BJ (cell line): Measurements from ENCODE around the gene CLEC1B. TPM values are rescaled to one million over a fixed set of nuclear protein-coding genes. Genes with fewer than 3 reads are reported as not detected.

Source experiments
- CTCF ChIA-PET: fragments of 350-600 bp; formaldehyde crosslinking; extraction: SDS; loops from one replicate; lab custom pipeline; 2021; ENCODE audit warnings: antibody characterized with exemption, inconsistent platforms; lab: Yijun Ruan, JAX
- POLR2A ChIA-PET: fragments of 300-600 bp; sonication (Branson Sonifier 250); formaldehyde crosslinking; extraction: SDS; loops from one replicate; lab custom pipeline; 2021; ENCODE audit warnings: antibody characterized with exemption; lab: Charles Lee
- DNase-seq: peaks from one replicate; pipeline ENCODE4 v3.0.0-alpha.2; 2011; ENCODE audit warnings: low read depth
- H3K27me3 ChIP-seq: 2 replicates; pipeline ENCODE4 v1.6.0; 2011; ENCODE audit warnings: low read length; ENCODE audit not compliant: control insufficient read depth, insufficient read depth
- H3K36me3 ChIP-seq: 2 replicates; pipeline ENCODE4 v1.5.1; 2011; ENCODE audit warnings: low read length; ENCODE audit not compliant: control insufficient read depth, insufficient read depth
- H3K4me3 ChIP-seq: 2 replicates; pipeline ENCODE4 v1.5.1; 2011; ENCODE audit warnings: low read depth, mild to moderate bottlenecking, control low read depth, low read length
- polyA plus RNA-seq: library from polyadenylated mRNA; depleted of rRNA; stranded (reverse); fragments of >200 nt; gene quantifications from 2 replicates; pipeline ENCODE4 v1.2.3, GENCODE V29; 2011
- TF ChIP-seq, protein P1 (sequence below): IDR thresholded peaks from 2 replicates; pipeline ENCODE4 v1.5.1; 2011; ENCODE audit warnings: low read depth, mild to moderate bottlenecking, control low read depth, inconsistent platforms, low read length, moderate library complexity; ENCODE audit not compliant: insufficient read depth

Gene CLEC1B
- polyA plus RNA-seq, 1 experiment = not detected

DNA sequence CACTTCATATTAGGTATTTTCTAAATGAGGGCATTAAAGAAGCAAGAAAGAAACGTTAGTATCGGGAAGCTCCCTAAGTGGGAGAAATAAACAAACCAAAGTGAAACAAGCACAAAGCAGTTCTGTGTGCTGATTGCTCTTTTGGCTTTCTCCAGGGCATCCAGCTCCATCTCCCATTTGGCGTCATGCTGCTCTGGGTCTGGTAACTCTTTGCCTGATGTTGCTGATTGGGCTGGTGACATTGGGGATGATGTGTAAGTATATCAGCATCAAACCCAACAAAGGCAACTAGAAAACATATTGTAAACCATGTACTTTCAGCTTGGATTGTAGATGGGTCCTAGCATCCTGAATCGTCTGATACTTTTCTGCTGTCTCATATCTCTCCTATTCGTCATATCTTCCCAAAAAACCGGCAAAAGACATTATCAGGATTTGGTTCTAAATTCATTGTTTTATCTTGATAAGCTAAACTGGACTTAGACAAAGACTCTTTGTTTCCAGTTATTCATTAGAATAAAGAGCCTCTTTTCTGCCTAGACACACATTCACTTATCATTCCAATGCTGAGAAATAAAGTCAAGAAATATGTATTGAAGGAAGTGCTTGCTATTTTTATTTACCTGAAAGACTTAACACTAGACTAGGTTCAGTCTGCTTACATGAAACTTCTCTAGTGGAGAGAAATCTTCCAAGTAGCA, 13.9 kb upstream of the CLEC1B start:
- no peaks in the 10 kb centered on the region for H3K36me3 ChIP-seq
- CTCF ChIA-PET = interaction anchor here (0.7 to 4.7 kb wide), 6 partner anchors 9 to 201 kb away, joined by 3 to 44 read pairs (median 4); partner anchors contain the start of gene CLEC1B
- TF ChIP-seq, protein P1, sequence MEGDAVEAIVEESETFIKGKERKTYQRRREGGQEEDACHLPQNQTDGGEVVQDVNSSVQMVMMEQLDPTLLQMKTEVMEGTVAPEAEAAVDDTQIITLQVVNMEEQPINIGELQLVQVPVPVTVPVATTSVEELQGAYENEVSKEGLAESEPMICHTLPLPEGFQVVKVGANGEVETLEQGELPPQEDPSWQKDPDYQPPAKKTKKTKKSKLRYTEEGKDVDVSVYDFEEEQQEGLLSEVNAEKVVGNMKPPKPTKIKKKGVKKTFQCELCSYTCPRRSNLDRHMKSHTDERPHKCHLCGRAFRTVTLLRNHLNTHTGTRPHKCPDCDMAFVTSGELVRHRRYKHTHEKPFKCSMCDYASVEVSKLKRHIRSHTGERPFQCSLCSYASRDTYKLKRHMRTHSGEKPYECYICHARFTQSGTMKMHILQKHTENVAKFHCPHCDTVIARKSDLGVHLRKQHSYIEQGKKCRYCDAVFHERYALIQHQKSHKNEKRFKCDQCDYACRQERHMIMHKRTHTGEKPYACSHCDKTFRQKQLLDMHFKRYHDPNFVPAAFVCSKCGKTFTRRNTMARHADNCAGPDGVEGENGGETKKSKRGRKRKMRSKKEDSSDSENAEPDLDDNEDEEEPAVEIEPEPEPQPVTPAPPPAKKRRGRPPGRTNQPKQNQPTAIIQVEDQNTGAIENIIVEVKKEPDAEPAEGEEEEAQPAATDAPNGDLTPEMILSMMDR = no peak
- POLR2A ChIA-PET = no interaction called here
- DNase-seq = no peak
- H3K27me3 ChIP-seq = no peaks in the 10 kb centered on the region
- H3K4me3 ChIP-seq = no peak overlapping the region

DNA sequence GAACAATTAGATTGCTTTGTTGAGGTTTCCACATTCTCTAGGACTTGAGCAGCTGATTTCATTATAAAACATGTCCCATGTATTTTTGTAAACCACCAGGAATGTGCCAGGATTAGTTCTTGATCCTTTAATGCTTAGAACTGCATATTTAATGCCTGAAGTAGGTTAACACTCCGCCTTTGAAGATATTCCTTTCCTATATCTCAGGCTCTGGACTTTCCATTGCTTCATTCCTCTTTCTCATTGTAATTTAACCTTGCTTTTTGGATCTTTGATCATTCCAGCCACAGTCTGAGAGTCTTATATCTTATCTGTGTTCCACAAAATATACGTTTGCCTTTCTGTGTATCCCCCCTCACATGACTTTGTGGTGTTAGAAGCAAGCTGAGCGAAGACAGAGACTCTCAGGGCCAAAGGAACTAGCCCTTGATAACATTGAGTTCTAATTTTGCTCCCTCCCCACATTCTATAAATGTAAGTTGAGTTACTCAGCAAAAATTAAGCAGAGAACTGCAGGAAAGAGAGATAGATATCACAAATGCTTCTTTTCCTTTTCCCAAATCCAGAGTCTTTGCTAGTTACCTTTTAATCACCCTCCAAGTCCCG, 2.4 kb upstream of the CLEC1B start:
- Histone ChIP-seq H3K27me3 (peaks cover 4% of the 10 kb centered on the region; the same call in 1 of the 2 replicates), H3K4me3 (no peak overlapping the region), H3K36me3 (no peaks in the 10 kb centered on the region)
- CTCF ChIA-PET = interaction anchor here (0.9 to 1.5 kb wide), 3 partner anchors 9 to 138 kb away, joined by 3 to 10 read pairs (median 4); partner anchors contain the start of gene CLEC12B
- DNase-seq = no peak
- TF ChIP-seq, protein P1 = no peak
- POLR2A ChIA-PET = no interaction called here

DNA sequence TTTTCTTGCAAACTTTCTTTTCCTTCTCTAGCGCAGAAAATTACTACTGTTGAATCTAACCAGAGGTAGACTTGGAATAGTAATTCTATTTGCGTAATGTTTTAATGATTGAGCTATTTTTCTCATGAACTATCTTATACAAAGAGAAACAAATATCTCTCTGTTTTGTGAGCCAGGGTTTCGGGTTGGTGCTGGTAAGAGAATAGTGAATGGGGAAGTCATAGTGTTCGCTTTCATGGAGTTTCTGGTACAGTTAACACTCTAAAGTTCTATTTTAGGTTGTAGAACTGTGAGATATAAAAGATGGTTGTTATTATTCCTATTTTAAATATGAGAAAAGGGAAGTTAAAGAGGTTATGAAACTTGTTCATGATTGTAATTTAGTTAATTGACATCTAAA, 6.6 kb downstream of the CLEC1B start:
- ChIA-PET CTCF (no interaction called here), POLR2A (no interaction called here)
- peaks cover 1% of the 10 kb centered on the region; the same call in 1 of the 2 replicates for H3K27me3 ChIP-seq
- H3K4me3 ChIP-seq = no peak overlapping the region
- TF ChIP-seq, protein P1 = no peak
- H3K36me3 ChIP-seq = no peaks in the 10 kb centered on the region
- no peak for DNase-seq

DNA sequence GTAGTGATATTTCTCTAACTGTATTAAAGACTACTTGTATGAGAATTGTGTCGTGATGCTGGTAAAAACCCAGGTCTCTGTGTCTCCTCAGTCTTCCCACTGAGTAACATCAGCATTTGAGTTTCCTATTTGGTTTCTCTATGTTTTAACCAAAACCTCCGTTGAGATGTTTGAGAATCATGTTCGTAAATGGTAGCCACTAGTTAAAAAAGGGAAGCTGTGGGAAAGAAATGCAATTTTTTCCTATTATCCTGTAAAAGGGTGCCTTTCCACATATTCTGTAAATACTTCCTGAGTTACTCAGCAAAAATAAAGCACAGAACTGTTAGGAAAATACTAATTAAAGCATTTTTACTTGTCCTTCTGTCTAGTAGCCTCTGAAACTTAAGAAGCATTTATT, 7.0 kb downstream of the CLEC1B start:
- Histone ChIP-seq H3K4me3 (no peak overlapping the region), H3K36me3 (no peaks in the 10 kb centered on the region), H3K27me3 (peaks cover 1% of the 10 kb centered on the region; the same call in 1 of the 2 replicates)
- POLR2A ChIA-PET = no interaction called here
- CTCF ChIA-PET = no interaction called here
- no peak for DNase-seq
- TF ChIP-seq, protein P1 = no peak

DNA sequence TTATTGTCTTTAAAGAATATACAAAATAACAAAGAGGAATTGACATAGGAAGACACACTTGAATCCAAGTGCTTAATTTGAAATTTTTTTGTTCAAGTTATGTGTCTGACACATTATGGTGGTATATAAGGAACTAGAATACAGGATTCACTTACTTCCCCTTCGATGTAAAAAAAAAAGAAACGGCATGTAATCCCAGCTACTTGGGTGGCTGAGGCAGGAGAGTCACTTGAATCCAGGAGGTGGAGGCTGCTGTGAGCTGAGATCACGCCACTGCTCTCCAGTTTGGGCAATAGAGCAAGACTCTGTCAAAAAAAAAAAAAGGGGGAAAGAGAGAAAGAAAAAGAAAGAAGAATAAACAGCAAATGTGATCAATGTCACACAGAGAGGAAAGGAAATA, 18.8 kb downstream of the CLEC1B start:
- POLR2A ChIA-PET = no interaction called here
- no peaks in the 10 kb centered on the region for H3K36me3 ChIP-seq
- no peak for DNase-seq
- no peaks in the 10 kb centered on the region; the same call in 1 of the 2 replicates for H3K27me3 ChIP-seq
- CTCF ChIA-PET = no interaction called here
- TF ChIP-seq, protein P1 = no peak
- no peak overlapping the region for H3K4me3 ChIP-seq
